IMR-90 (cell line): Measurements from ENCODE around the gene RYR2.

ENCODE experiments used
- CTCF ChIP-seq: conservative IDR thresholded peaks from 2 replicates; pipeline ENCODE4 v1.5.1; 2012; ENCODE audit warnings: mild to moderate bottlenecking, low read depth, low read length, improper control_type of control experiment
- FOS ChIP-seq: fragments of 150-350 bp; IDR thresholded peaks from 2 replicates; pipeline ENCODE4 v1.6.1; 2016; ENCODE audit warnings: low read depth, low read length
- MAFK ChIP-seq: IDR thresholded peaks from 2 replicates; pipeline ENCODE4 v1.6.1; 2012; ENCODE audit warnings: low read depth, low read length, improper control_type of control experiment
- POLR2A ChIP-seq: IDR thresholded peaks from 2 replicates; pipeline ENCODE4 v1.6.1; 2012; ENCODE audit warnings: mild to moderate bottlenecking, low read depth, low read length
- RAD21 ChIP-seq: IDR thresholded peaks from 2 replicates; pipeline ENCODE4 v1.6.1; 2012; ENCODE audit warnings: low read length, improper control_type of control experiment

DNA sequence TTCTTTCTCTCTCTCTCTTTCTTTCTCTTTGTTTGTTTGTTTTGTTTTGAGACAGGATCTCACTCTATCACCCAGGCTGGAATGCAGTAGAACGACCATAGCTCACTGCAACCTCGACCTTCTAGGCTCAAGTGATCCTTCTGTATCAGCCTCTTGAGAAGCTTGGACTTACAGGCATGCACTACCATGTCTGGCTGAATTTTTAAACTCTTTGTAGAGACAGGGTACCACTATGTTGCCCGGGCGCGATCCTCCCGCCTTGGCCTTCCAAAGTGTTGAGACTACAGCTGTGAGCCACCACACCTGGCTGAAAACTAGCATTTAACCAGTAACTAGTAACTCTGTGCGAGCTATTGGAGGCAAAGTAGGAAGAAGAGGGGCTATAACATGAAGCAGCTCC, 523.3 kb downstream of the RYR2 start:
- TF ChIP-seq MAFK (no peak), CTCF (no peak), RAD21 (no peak), FOS (no peak), POLR2A (no peak)
